Femur (tissue), 1 donor: ENCODE results near the gene PRKAA1.
"Not testable (repeated sequence)": the region's sequence is repeated elsewhere in the genome, so short reads cannot be mapped to it uniquely, and the experiment has no call there.

Source experiments
- DNase-seq: peaks from one replicate; pipeline ENCODE4 v3.0.0-alpha.2; 2017

The PRKAA1 gene

GRCh38 chr5:40825461-40826043, 27.4 kb upstream of the PRKAA1 start:
- not testable (repeated sequence) for DNase-seq

- no peak for DNase-seq
These were observed 25.3 kb upstream of the PRKAA1 start for GRCh38 chr5:40823459-40823858.

DNA sequence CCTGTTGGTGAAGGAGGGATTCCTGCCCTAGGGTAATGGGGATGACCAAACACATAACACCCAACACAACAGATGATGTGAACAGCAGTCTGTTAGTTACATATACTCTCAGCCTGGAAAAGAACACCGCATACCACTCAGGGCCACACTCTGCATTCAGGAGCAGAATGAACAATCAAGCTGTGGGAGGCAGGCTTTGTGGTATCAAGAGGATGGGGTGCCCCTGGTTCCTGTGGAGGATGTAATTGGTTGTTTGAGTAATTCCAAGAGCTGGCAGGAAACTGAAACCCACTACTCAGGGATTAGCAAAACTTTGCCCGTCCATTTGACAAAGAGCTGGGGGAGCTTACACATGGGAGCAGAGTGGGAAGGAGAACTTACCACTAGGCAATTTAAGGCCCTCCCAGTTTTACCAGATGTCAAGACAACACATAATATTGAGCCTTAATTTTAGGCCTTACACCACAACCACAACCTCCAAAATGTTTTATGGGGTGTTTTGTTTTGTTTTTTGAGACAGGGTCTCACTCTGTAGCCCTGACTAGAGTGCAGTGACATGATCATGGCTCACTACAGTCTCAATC, 15.6 kb upstream of the PRKAA1 start:
- DNase-seq, result no peak

- DNase-seq, result no peak
These were observed 14.0 kb upstream of the PRKAA1 start for GRCh38 chr5:40812125-40812524.

DNA sequence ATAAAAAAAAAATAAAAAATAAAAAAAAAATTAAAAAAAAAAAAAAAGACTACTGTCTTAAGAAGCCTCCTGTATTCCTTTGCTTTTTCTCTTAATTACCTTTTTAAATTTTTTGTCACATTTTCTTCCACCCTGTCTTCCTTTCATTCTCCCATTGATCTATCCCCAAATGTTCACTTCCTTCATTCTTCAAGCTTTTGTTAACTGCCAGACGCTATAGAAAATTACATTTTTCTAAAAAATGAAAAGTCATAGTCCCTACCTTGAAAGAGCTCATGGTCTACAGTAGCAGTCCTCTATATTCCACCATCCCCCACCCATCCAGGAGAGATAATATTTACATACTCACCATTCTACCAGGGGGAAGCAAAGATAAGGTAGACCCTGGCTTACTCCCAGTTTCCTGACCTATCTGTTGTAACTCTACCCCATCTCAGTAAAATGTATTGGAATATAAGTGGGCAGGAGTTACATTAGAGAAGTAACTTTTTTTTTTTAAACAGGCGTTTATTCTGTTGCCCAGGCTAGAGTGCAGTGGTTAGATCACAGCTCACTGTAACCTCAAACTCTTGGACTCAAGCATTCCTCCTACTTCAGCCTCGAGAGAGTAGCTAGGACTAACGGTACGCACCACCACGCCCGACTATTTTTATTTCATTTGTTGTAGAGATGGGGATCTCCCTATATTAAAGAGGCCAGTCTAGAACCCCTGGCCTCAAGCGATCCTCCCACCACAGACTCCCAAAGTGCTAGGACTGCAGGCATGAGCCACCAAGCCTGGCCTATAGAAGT, 3.8 kb upstream of the PRKAA1 start:
- no peak for DNase-seq

- DNase-seq, result no peak
These were observed 1.1 kb upstream of the PRKAA1 start for GRCh38 chr5:40799258-40799657.

- DNase-seq, result no peak
These were observed 632 bp upstream of the PRKAA1 start for GRCh38 chr5:40798801-40799210.

DNA sequence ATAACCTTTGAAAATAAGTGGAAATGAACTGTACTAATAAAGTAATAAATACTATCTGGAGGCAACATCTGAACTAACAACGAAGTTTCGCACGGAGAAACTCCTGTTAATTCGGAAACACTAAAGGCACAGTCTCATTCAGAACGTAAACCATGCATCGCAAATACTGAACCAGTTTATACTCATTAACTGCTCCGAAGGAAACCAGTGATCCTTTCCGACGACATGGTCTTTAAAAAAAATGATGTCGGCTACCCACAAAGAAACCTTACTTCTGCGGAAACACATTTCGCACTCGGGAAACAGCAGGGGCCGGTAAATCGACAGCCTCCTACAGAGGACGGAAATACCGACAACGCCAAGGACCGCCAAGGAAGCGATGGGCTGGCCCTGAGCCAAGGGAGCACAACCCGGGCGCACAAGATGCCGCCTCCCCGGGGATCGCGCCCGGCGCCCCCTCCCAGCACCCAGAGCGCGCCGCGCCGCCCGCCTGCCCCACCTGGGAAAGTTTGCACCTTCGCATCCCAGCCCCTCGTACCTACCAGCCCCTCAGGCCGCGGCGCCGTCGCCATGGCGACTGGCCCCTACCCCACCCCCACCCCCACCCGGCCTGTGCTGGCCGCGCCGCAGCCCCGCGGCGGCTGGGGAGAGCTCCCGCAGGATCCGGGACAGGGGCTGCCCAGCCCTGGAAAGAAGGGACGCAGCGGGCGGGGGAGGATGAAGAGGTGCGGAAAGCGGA, 732 bp downstream of the PRKAA1 start:
- peak; percentile 78 for DNase-seq

GRCh38 chr5:40796487-40796889, 1.7 kb downstream of the PRKAA1 start:
- DNase-seq, result no peak

- DNase-seq, result not testable (repeated sequence)
These were observed 3.3 kb downstream of the PRKAA1 start for GRCh38 chr5:40794877-40795276.

- not testable (repeated sequence) for DNase-seq
These were observed 3.8 kb downstream of the PRKAA1 start for GRCh38 chr5:40794340-40794739.

DNA sequence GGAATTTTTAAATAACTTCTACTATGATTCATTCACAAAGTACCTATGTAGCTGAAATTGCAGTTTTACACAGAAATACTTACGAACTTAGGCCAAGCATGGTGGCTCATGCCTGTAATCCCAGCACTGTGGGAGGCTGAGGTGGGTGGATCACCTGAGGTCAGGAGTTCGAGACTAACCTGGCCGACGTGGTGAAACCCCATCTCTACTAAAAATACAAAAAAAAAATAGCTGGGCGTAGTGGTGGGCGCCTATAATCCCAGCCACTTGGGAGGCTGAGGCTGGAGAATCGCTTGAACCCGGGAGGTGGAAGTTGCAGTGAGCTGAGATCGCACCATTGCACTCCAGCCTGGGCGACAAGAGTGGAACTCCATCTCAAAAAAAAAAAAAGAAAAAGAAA, 5.5 kb downstream of the PRKAA1 start:
- DNase-seq, result not testable (repeated sequence)

GRCh38 chr5:40791715-40792139, 6.4 kb downstream of the PRKAA1 start:
- DNase-seq, result no peak

- DNase-seq, result no peak
These were observed 7.1 kb downstream of the PRKAA1 start for GRCh38 chr5:40790947-40791593.

GRCh38 chr5:40788941-40789340, 9.2 kb downstream of the PRKAA1 start:
- DNase-seq, result not testable (repeated sequence)

DNA sequence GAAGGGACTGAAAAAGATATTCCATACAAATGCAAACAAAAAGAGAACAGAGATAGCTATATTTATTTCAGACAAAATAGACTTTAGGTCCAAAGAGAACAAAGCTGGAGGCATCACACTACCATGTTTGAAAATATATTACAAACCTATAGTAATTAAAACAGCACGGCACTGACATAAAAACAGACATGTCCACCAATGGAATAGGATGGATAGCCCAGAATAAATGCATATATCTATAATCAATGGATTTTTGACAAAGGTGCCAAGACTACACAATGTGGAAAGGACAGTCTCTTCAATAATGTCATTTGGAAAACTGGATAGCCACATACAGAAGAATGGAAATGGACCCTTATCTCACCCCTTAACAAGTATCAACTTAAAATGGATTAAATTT, 10.2 kb downstream of the PRKAA1 start:
- DNase-seq, result no peak

- not testable (repeated sequence) for DNase-seq
These were observed 11.5 kb downstream of the PRKAA1 start for GRCh38 chr5:40786664-40787063.

DNA sequence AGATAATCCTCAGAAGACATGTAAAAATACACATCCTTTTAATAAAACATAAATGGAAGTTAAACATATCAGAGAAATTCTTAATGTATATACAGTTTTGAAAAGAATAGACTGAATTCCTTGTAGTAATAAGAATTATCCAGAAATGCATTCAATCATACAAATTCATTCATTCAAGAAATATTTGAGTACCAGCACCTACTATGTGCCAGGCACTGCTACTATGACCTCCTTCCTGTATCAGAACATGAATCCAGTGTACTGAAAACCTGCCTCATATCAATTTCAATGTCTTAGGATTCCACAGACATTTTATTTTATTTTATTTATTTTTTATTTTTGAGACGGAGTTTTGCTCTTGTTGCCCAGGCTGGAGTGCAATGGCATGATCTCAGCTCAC, 13.3 kb downstream of the PRKAA1 start:
- DNase-seq, result no peak

DNA sequence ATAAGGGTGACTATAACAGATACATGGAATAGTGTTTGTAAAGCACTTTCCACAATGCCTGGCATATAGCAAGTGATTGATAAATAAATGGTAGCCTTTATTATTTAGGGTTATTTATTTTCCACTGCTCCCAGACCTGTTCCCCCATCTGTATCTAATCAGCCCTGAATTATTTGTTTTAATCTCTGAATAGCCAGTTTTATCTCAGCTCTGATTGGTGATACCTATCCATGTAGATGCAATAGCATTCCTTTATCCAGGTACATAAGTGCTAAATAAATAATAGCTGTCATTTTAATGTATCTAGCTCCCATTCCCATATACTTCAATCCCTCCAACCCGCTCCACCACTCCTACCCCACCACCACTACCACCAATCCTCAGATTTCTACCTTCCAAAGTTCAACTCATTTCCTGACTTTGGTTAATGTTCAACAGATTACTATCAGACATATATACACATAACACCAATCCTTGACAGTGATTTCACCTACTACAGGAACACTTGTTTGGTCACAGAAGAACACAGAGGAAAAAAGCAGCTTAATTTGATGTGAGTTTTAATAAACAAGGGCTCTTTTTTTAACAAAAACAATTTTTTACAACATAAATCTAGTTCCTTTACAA, 14.0 kb downstream of the PRKAA1 start:
- DNase-seq, result no peak

DNA sequence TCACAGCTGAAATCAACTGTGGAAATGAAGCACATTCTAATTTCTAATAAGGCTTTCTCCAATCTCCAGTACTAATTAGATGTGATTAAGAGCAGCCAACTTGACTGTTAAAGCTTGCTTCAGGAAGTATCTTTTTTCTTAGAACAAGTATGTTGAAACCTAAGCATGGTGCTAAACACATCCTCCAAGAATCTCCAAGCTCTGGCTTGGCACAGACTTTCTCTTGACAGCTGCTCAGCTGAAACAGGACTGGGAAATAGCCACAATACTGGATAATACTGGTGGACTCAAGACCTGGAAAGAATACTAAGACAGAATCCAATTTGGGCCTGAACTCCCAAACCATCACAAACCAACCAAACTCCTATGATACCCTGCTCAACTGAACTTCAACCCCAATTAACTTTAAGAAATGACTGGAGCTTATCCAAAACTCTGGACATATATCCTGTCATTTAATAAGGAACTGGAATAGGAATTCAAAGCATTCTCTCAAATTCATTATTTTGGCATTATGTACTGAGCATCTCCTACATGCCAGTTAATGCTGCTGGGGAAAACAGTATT, 16.2 kb downstream of the PRKAA1 start:
- no peak for DNase-seq

GRCh38 chr5:40780858-40781257, 17.3 kb downstream of the PRKAA1 start:
- no peak for DNase-seq

DNA sequence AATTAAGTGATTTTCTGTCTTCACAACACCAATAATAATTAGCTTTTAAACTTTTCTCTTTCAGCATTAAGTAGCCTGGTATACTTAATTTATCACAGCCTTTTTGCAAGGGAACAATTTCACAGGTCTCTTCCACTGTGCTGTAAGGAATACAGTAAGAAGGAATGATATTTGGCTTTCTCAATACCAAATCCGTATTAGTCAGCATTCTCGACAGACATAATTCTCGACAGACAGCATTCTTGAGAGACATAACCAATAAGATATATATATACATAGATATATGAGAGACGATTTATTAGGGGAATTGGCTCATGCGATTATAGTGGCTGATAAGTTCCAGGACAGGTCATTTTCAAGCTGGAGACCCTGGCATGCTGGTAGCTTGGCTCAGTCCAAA, 18.0 kb downstream of the PRKAA1 start:
- no peak for DNase-seq
